ENCODE measurements around the gene BABAM2. TPM values are rescaled to one million over a fixed set of nuclear protein-coding genes. Genes with fewer than 3 reads are reported as not detected.

Gene BABAM2
- total RNA-seq, 4 donors from 2014 or later: 35.0 to 70.5 (median 51.5) TPM

- Histone ChIP-seq H3K27ac (no peak overlapping the region), H3K27me3 (no peaks in the 10 kb centered on the region), H3K4me3 (no peak overlapping the region), H3K36me3 (no peaks in the 10 kb centered on the region), H3K4me1 (peaks cover 0 to 5% (median 0%) of the 10 kb centered on the region in 4 donors), H3K9me3 (no peaks in the 10 kb centered on the region)
- TF ChIP-seq POLR2A (IDR thresholded peaks at IDR 0.05) (no peak), CTCF (IDR thresholded peaks at IDR 0.05) (no peak)
- no peak for DNase-seq
Measured at GRCh38 chr2:27912512-27912911, 22.0 kb downstream of the BABAM2 start.

- H3K9me3 ChIP-seq: no peaks in the 10 kb centered on the region
- no peak for DNase-seq
- no peaks in the 10 kb centered on the region for H3K27me3 ChIP-seq
- H3K27ac ChIP-seq: peak overlapping the region in 2 of 4 donors; percentile 34 to 37
- TF ChIP-seq POLR2A (IDR thresholded peaks at IDR 0.05) (no peak), CTCF (IDR thresholded peaks at IDR 0.05) (no peak)
- H3K4me1 ChIP-seq: peaks cover 0 to 5% (median 0%) of the 10 kb centered on the region in 4 donors
- H3K4me3 ChIP-seq: no peak overlapping the region
- no peaks in the 10 kb centered on the region for H3K36me3 ChIP-seq
Measured at GRCh38 chr2:27914041-27914804, 23.7 kb downstream of the BABAM2 start.

GRCh38 chr2:27914805-27915175 is 24.3 kb downstream of the BABAM2 start:
- peak overlapping the region in 2 of 4 donors; percentile 34 to 37 for H3K27ac ChIP-seq
- TF ChIP-seq POLR2A (IDR thresholded peaks at IDR 0.05) (no peak), CTCF (IDR thresholded peaks at IDR 0.05) (no peak)
- no peaks in the 10 kb centered on the region for H3K9me3 ChIP-seq
- no peak for DNase-seq
- no peaks in the 10 kb centered on the region for H3K27me3 ChIP-seq
- H3K36me3 ChIP-seq: no peaks in the 10 kb centered on the region
- H3K4me3 ChIP-seq: no peak overlapping the region
- H3K4me1 ChIP-seq: peaks cover 0 to 5% (median 0%) of the 10 kb centered on the region in 4 donors

- Histone ChIP-seq H3K27ac (peak overlapping the region in 2 of 4 donors; percentile 34 to 55), H3K27me3 (no peaks in the 10 kb centered on the region), H3K4me3 (no peak overlapping the region), H3K36me3 (no peaks in the 10 kb centered on the region), H3K9me3 (no peaks in the 10 kb centered on the region), H3K4me1 (peaks cover 0 to 8% (median 0%) of the 10 kb centered on the region in 4 donors)
- TF ChIP-seq POLR2A (IDR thresholded peaks at IDR 0.05): no peak
- no peak for TF ChIP-seq CTCF (IDR thresholded peaks at IDR 0.05)
- DNase-seq: no peak
Measured at GRCh38 chr2:27915191-27915590, 24.7 kb downstream of the BABAM2 start.

GRCh38 chr2:27915874-27916273 is 25.3 kb downstream of the BABAM2 start:
- Histone ChIP-seq H3K36me3 (no peaks in the 10 kb centered on the region), H3K27me3 (no peaks in the 10 kb centered on the region), H3K4me3 (no peak overlapping the region), H3K9me3 (no peaks in the 10 kb centered on the region), H3K27ac (peak overlapping the region in 3 of 4 donors; percentile 1 to 55 (median 13)), H3K4me1 (peaks cover 0 to 15% (median 0%) of the 10 kb centered on the region in 4 donors)
- TF ChIP-seq POLR2A (IDR thresholded peaks at IDR 0.05) (no peak), CTCF (IDR thresholded peaks at IDR 0.05) (no peak)
- DNase-seq: no peak

Measured in Peyer's patch (tissue), 4 donors.